ENCODE data around the gene CLEC4G. TPM values are rescaled to one million over a fixed set of nuclear protein-coding genes. Genes with fewer than 3 reads are reported as not detected.
A peak's percentile ranks its signal among the peaks of the same experiment; 100 is the strongest.

CLEC4G gene
- total RNA-seq, 1 donor from 2014 or later, result 0.55 TPM

DNA sequence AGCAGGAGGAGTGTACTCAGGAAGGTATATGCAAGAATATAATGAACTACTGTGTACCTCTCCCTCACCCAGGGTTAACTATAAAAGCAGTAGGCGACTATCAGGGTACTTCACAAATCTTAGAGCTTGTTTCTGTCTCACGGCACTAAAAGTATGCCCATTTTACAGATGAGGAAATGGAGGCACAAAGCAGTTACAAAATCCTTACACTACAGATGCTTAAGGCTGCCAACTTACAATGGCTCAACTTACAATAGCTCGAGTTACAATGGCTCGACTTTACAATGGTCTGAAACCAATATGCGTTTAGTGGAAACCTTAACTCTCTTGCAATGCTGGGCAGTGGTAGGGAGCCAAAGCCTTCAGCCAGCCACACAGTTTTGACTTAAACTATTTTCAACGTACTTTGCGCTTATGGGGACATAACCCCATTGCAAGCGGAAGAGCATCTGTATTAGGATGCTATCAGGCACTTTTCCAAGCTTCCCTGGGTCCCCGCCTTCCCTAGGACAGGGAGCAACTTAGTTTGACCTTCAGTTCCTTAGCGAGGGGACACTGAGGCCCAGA, 34.1 kb downstream of the CLEC4G start:
- Mint-ChIP-seq H3K4me3 (peak overlapping the region; percentile 84), H3K27me3 (no peaks in the 10 kb centered on the region), H3K27ac (peak overlapping the region; percentile 97), H3K36me3 (ENCODE audit: low read depth) (peaks cover 36% of the 10 kb centered on the region), H3K4me1 (peaks cover 90% of the 10 kb centered on the region), H3K9me3 (no peaks in the 10 kb centered on the region)
- intact Hi-C loops (cut with micrococcal nuclease), result no loop called here
- TF ChIP-seq, protein P1, sequence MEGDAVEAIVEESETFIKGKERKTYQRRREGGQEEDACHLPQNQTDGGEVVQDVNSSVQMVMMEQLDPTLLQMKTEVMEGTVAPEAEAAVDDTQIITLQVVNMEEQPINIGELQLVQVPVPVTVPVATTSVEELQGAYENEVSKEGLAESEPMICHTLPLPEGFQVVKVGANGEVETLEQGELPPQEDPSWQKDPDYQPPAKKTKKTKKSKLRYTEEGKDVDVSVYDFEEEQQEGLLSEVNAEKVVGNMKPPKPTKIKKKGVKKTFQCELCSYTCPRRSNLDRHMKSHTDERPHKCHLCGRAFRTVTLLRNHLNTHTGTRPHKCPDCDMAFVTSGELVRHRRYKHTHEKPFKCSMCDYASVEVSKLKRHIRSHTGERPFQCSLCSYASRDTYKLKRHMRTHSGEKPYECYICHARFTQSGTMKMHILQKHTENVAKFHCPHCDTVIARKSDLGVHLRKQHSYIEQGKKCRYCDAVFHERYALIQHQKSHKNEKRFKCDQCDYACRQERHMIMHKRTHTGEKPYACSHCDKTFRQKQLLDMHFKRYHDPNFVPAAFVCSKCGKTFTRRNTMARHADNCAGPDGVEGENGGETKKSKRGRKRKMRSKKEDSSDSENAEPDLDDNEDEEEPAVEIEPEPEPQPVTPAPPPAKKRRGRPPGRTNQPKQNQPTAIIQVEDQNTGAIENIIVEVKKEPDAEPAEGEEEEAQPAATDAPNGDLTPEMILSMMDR (IDR thresholded peaks at IDR 0.05), result no peak
- DNase-seq, result no peak
- no peak for ATAC-seq (ENCODE audit: low read depth)
- POLR2A ChIA-PET, result interaction anchor here (0.6 to 4.0 kb wide), 12 partner anchors 11 to 222 kb away, joined by 3 to 23 read pairs (median 4); partner anchors contain the start of genes SNAPC2 and TRAPPC5
- CTCF ChIA-PET, result interaction anchor here (5.9 kb wide), 1 partner anchor 17 kb away, joined by 48 read pairs; the partner anchor contains the start of gene TRAPPC5

DNA sequence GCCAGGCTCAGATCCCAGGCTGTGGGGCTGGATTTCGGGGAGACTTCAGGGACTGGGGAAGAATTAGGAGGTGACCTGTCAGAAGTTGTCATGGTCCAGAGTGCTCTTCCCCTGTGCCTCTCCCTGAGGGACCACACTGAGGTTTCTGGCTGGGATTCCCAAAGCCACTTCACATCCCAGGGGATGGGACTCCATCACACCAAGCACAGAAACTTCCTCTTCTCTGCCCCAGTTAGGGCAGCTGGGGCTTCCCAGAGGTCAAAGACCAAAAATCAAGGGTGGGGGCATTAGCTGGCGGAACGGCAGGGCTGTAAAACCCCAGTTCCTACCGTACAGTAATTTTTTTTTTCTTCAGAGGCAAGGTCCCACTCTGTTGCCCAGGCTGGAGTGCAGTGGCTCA, 37.4 kb downstream of the CLEC4G start:
- no peaks in the 10 kb centered on the region for H3K9me3 Mint-ChIP-seq
- peak overlapping the region; percentile 60 for H3K4me3 Mint-ChIP-seq
- DNase-seq, result peak; percentile 62
- H3K36me3 Mint-ChIP-seq (ENCODE audit: low read depth), result peaks cover 36% of the 10 kb centered on the region
- peak overlapping the region; percentile 86 for H3K27ac Mint-ChIP-seq
- no peaks in the 10 kb centered on the region for H3K27me3 Mint-ChIP-seq
- CTCF ChIA-PET, result interaction anchor here (0.8 to 1.6 kb wide), 2 partner anchors 11 to 57 kb away, joined by 3 to 4 read pairs; no protein-coding TSS in a partner anchor
- TF ChIP-seq, protein P1 (IDR thresholded peaks at IDR 0.05), result no peak
- POLR2A ChIA-PET, result interaction anchor here (0.6 to 4.1 kb wide), 9 partner anchors 9 to 503 kb away, joined by 3 to 25 read pairs (median 6); partner anchors contain the start of gene TRAPPC5
- intact Hi-C loops (cut with micrococcal nuclease), result loop anchor here (1.0 kb wide), 2 partner anchors 8 to 13 kb away; partner anchors contain the start of gene FCER2
- H3K4me1 Mint-ChIP-seq, result peaks cover 60% of the 10 kb centered on the region
- peak; percentile 81 for ATAC-seq (ENCODE audit: low read depth)

DNA sequence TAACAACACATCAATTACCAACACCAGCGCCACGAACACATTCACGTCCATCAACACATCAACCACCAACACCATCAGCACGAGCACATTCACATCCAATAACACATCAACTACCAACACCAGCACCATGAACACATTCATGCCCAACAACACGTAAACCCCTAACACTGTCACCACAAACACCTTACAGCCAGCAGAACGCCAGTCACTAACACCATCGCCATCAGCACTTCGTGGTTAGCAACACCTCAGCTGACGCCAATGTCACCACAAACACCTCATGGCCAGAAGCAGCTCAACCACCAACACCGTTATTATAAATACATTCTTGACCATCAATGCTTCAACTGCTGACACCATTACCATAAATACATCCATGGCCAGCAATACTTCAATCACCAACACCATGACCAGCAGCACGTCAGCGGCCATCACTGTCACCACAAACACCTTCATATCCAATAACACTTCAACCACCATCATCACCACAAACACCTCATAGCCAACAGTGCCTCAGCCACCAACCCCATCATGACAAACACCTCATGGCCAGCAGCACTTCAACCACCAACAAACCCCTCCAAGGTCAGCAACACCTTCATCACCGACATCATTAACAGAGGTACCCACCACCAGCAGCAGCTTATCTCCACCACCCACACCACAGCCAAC, 39.4 kb downstream of the CLEC4G start:
- ChIA-PET CTCF (no interaction called here), POLR2A (interaction anchor here (1.0 to 4.1 kb wide), 3 partner anchors 9 to 13 kb away, joined by 3 to 25 read pairs (median 7); partner anchors contain the start of genes FCER2 and TRAPPC5)
- peaks cover 30% of the 10 kb centered on the region for H3K36me3 Mint-ChIP-seq (ENCODE audit: low read depth)
- no peaks in the 10 kb centered on the region for H3K9me3 Mint-ChIP-seq
- no peak overlapping the region for H3K4me3 Mint-ChIP-seq
- DNase-seq, result no peak
- intact Hi-C loops (cut with micrococcal nuclease), result no loop called here
- no peak overlapping the region for H3K27ac Mint-ChIP-seq
- no peaks in the 10 kb centered on the region for H3K27me3 Mint-ChIP-seq
- ATAC-seq (ENCODE audit: low read depth), result no peak
- TF ChIP-seq, protein P1 (IDR thresholded peaks at IDR 0.05), result no peak
- peaks cover 40% of the 10 kb centered on the region for H3K4me1 Mint-ChIP-seq

DNA sequence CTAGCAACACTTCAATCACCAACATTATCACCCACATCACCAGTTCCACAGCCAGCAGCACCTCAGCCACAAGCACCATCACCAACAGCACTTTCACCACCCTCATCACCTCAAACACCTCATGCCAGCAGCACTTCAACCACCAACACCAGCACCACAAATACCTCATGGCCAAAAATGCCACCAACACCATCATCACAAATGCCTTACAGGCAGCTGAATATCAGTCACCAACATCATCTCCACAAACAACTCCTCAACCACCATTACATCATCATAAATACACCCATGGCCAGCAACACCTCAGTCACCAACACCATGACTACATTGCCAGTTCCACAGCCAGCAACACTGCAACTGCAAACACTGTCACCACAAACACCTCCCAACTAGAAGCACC, 40.4 kb downstream of the CLEC4G start:
- Mint-ChIP-seq H3K36me3 (ENCODE audit: low read depth) (peaks cover 22% of the 10 kb centered on the region), H3K27me3 (no peaks in the 10 kb centered on the region), H3K4me1 (peaks cover 35% of the 10 kb centered on the region), H3K9me3 (no peaks in the 10 kb centered on the region), H3K27ac (no peak overlapping the region), H3K4me3 (no peak overlapping the region)
- DNase-seq (no peak), ATAC-seq (ENCODE audit: low read depth) (no peak)
- CTCF ChIA-PET, result interaction anchor here (0.9 kb wide), 1 partner anchor 11 kb away, joined by 3 read pairs; the partner anchor contains the start of gene TRAPPC5
- TF ChIP-seq, protein P1 (IDR thresholded peaks at IDR 0.05), result no peak
- POLR2A ChIA-PET, result interaction anchor here (2.0 kb wide), 1 partner anchor 14 kb away, joined by 4 read pairs; no protein-coding TSS in a partner anchor
- intact Hi-C loops (cut with micrococcal nuclease), result no loop called here

DNA sequence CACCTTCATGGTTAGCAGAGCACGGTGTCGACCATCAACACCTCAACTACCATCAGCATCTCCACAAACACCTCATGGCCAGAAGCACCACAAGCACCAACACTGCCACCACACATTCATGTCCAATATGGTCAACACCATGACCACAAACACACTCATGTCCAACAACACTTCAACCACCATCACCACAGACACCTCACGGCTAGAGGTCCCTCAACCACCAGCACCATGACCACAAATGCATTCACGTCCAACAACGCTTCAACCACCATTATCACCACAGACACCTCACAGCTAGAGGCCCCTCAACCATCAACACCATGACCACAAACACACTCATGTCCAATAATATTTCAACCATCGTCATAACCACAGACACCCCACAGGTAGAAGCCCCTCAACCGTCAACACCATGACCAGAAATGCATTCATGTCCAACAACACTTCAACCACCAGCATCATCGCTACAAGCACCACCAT, 41.1 kb downstream of the CLEC4G start:
- H3K4me3 Mint-ChIP-seq, result no peak overlapping the region
- CTCF ChIA-PET, result interaction anchor here (0.9 kb wide), 1 partner anchor 10 kb away, joined by 3 read pairs; the partner anchor contains the start of gene TRAPPC5
- ATAC-seq (ENCODE audit: low read depth), result no peak
- POLR2A ChIA-PET, result interaction anchor here (2.0 kb wide), 1 partner anchor 15 kb away, joined by 4 read pairs; no protein-coding TSS in a partner anchor
- DNase-seq, result no peak
- peaks cover 22% of the 10 kb centered on the region for H3K36me3 Mint-ChIP-seq (ENCODE audit: low read depth)
- intact Hi-C loops (cut with micrococcal nuclease), result no loop called here
- TF ChIP-seq, protein P1 (IDR thresholded peaks at IDR 0.05), result no peak
- no peak overlapping the region for H3K27ac Mint-ChIP-seq
- peaks cover 32% of the 10 kb centered on the region for H3K4me1 Mint-ChIP-seq
- H3K27me3 Mint-ChIP-seq, result no peaks in the 10 kb centered on the region
- H3K9me3 Mint-ChIP-seq, result no peaks in the 10 kb centered on the region

Data from activated B cell treated with CpG ODN at 0.5 μM for 24 hours (primary cell).